Activated CD8-positive, alpha-beta T cell treated with anti-CD3 and anti-CD28 coated beads, Interleukin-2, amount 10 ng/mL, durations not matched to agents 7 days and 5 days (primary cell): ENCODE results near the gene RHOBTB1. TPM values are rescaled to one million over a fixed set of nuclear protein-coding genes. Genes with fewer than 3 reads are reported as not detected.

ENCODE experiments used
- ATAC-seq: fragments of 150-1000 bp; cut with Tn5 transposase; one replicate; pipeline ENCODE4 v1.10.0; 2021; ENCODE audit warnings: moderate library complexity
- CTCF ChIA-PET: fragments of 350-600 bp; sonication (Branson Sonifier 250); formaldehyde crosslinking; loops from one replicate; lab custom pipeline; 2021; ENCODE audit warnings: antibody characterized with exemption; lab: Charles Lee
- POLR2A ChIA-PET: fragments of 350-600 bp; sonication (Branson Sonifier 250); formaldehyde crosslinking; loops from one replicate; lab custom pipeline; 2021; ENCODE audit warnings: antibody characterized with exemption; lab: Charles Lee
- DNase-seq: peaks from one replicate; pipeline ENCODE4 v3.0.0-alpha.2; 2020
- H3K27ac Mint-ChIP-seq: one replicate; pipeline ENCODE4 v1.8.0; 2021; ENCODE audit warnings: mild to moderate bottlenecking, mixed read lengths
- H3K27me3 Mint-ChIP-seq: one replicate; pipeline ENCODE4 v1.8.0; 2021; ENCODE audit warnings: low read depth, mixed read lengths
- H3K36me3 Mint-ChIP-seq: one replicate; pipeline ENCODE4 v1.8.0; 2021; ENCODE audit warnings: low read depth, mixed read lengths
- H3K4me1 Mint-ChIP-seq: one replicate; pipeline ENCODE4 v1.8.0; 2021; ENCODE audit warnings: low read depth, mixed read lengths
- H3K4me3 Mint-ChIP-seq: one replicate; pipeline ENCODE4 v1.8.0; 2021; ENCODE audit warnings: mild to moderate bottlenecking, mixed read lengths
- H3K9me3 Mint-ChIP-seq: one replicate; pipeline ENCODE4 v1.8.0; 2022; ENCODE audit warnings: mixed read lengths; ENCODE audit not compliant: insufficient read depth
- total RNA-seq, 2 experiments: library from RNA; stranded (reverse); gene quantifications; one replicate each; pipeline ENCODE4 v1.2.3, GENCODE V29; 2021

RHOBTB1 gene
- total RNA-seq, 2 experiments from 2014 or later, result 0.05 TPM; not detected in 1

DNA sequence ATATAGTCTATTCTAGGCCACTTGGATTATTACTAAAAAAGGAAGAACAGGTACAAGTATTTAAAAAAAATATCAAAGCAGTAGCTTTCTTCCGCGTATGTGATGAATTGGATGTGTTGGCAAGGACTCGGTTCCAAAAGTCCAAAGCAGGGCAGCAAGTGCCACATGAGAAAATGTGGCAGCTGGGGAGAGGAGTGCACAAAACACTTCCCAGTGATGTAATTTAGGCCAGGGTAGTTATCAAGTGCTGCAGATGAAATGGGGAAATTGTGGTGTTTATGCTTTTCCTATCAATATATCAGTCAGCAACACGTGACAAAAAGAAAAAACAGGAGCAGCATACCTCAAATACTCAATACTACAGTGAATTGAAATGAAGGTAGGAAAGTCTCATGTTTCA, 7.0 kb downstream of the RHOBTB1 start:
- Mint-ChIP-seq H3K4me3 (no peak overlapping the region), H3K9me3 (no peaks in the 10 kb centered on the region), H3K4me1 (no peaks in the 10 kb centered on the region), H3K27me3 (peaks cover 28% of the 10 kb centered on the region), H3K27ac (no peak overlapping the region), H3K36me3 (no peaks in the 10 kb centered on the region)
- ChIA-PET CTCF (no interaction called here), POLR2A (no interaction called here)
- no peak for ATAC-seq
- no peak for DNase-seq

DNA sequence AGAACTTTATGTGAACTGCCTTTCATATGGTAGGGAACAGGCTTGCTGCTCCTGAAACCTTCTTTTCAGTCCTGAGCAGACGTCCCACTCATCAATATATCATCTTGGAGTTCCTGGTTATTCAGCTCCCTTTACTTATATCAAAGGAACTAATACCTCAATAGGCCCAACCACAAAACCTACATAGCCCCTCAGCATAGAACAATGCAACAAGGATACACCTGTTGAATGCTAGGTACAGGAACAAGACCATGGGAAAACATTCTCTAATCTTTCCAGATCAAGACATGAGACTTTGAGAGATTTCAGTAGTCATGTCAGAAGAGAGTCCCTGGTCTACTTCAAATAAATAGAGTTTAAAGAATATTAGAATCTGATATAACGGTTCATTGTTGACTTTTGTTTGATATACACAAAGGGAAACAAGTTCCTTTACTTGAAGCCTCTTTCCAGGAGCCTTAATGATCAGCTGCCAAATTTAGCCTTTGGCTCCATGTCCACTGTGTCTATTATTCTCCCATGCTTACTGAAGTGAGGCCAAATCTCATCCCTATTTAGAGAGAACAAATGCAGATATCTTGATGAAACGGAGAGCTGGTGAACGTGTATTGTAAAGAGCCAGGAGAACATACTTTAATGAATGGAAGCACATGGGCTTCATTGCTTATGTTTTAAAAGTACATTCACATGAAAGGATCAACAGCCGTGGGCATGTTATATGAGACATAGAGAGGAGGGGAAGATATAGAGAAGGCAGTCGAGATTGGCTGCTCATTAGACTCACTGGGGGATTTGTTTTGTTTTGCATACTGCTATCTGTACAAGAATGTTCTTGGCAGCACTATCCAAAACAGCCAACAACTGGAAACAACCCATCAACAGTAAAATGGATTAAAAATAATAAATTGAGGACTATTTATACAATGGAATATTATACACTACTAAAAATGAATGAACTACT, 9.5 kb downstream of the RHOBTB1 start:
- H3K4me1 Mint-ChIP-seq, result no peaks in the 10 kb centered on the region
- DNase-seq (no peak), ATAC-seq (no peak)
- H3K27ac Mint-ChIP-seq, result no peak overlapping the region
- no peaks in the 10 kb centered on the region for H3K36me3 Mint-ChIP-seq
- ChIA-PET CTCF (no interaction called here), POLR2A (no interaction called here)
- no peaks in the 10 kb centered on the region for H3K9me3 Mint-ChIP-seq
- H3K27me3 Mint-ChIP-seq, result peaks cover 20% of the 10 kb centered on the region
- no peak overlapping the region for H3K4me3 Mint-ChIP-seq

DNA sequence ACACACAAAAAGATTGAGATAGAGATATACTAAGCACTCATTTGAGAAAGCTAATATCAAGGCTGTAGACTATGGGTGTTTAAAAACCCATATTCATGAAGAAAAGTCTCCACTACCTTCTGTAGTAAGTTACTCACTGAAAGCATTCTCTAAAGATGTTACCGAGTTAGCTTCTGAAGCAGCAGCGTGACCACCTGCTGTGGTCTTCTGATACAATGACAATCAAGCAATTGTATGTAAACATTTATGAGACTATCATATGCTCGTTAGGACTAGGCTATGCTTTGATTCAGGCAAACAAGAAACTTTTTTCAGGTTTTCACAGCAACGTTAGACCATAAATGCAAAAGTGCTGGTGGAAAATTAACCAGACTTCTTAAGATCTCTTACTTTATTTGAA, 11.2 kb downstream of the RHOBTB1 start:
- CTCF ChIA-PET, result no interaction called here
- H3K36me3 Mint-ChIP-seq, result no peaks in the 10 kb centered on the region
- H3K4me1 Mint-ChIP-seq, result no peaks in the 10 kb centered on the region
- peaks cover 7% of the 10 kb centered on the region for H3K27me3 Mint-ChIP-seq
- no peak overlapping the region for H3K4me3 Mint-ChIP-seq
- H3K27ac Mint-ChIP-seq, result no peak overlapping the region
- H3K9me3 Mint-ChIP-seq, result no peaks in the 10 kb centered on the region
- POLR2A ChIA-PET, result interaction anchor here (0.8 kb wide), 1 partner anchor 10 kb away, joined by 5 read pairs; no protein-coding TSS in a partner anchor
- no peak for DNase-seq
- ATAC-seq, result no peak

DNA sequence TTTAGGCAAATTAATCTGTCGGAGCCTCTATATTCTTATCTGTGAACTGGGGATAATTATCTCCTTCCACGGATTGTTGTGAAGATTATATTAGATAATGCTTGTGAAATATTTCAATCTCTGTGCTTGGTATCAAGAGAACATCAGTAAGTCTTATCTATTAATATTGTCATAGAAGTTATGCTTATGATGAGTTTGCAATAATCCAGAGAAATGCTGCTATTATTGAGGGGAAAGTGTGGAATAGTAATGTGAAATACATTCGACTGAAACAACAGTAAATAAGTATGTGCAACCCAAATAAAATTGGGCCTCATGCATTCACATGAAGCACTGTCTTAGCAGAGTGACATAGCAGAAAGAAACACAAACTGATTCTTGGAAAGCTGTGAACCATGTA, 13.7 kb downstream of the RHOBTB1 start:
- Mint-ChIP-seq H3K36me3 (no peaks in the 10 kb centered on the region), H3K27me3 (peaks cover 2% of the 10 kb centered on the region), H3K4me1 (no peaks in the 10 kb centered on the region), H3K9me3 (no peaks in the 10 kb centered on the region), H3K4me3 (no peak overlapping the region), H3K27ac (no peak overlapping the region)
- DNase-seq (no peak), ATAC-seq (no peak)
- POLR2A ChIA-PET, result no interaction called here
- CTCF ChIA-PET, result no interaction called here

DNA sequence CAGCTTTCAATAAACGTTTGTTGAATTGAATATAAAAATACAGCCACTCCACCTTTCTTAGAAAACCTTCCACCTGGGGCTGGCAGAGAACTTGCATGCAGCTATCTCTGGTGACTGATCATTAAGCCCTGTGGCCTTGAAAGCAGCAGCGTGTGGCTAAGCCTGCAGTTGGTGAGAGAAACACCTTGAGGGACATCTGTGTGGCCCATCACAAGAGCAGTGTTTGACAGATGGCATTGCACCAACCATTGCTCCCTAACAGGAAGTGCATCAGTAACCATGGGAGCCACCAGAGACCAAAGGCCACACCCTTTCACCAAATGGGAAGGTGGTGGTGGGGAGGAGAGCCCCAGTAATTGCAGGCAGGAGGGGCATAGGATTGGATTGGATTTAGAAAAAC, 22.4 kb downstream of the RHOBTB1 start:
- POLR2A ChIA-PET, result no interaction called here
- H3K4me1 Mint-ChIP-seq, result no peaks in the 10 kb centered on the region

DNA sequence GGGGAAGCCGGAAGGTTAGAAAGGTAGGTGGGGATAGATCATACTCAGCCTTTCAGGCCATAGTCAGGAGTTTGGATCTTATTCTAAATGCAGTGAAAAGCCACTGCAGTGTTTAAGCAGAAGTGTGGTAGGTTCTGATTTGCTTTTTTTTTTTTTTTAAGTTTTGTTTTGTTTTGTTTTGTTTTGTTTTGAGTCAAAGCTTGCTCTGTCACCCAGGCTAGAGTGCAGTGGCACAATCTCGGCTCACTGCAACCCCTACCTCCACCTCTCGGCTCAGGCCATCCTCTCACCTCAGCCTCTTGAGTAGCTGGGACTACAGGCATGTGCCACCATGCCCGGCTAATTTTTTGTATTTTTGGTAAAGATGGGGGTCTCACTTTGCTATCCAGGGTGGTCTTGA, 23.5 kb downstream of the RHOBTB1 start:
- POLR2A ChIA-PET, result no interaction called here
- H3K27me3 Mint-ChIP-seq, result no peaks in the 10 kb centered on the region
- no peak overlapping the region for H3K4me3 Mint-ChIP-seq
- DNase-seq (no peak), ATAC-seq (no peak)
- no peaks in the 10 kb centered on the region for H3K4me1 Mint-ChIP-seq
- CTCF ChIA-PET, result no interaction called here
- no peaks in the 10 kb centered on the region for H3K36me3 Mint-ChIP-seq
- no peak overlapping the region for H3K27ac Mint-ChIP-seq
- H3K9me3 Mint-ChIP-seq, result no peaks in the 10 kb centered on the region

More for the DNA sequence above, 22.4 kb downstream of the RHOBTB1 start:
- H3K4me3 Mint-ChIP-seq, result no peak overlapping the region
- H3K27me3 Mint-ChIP-seq, result no peaks in the 10 kb centered on the region
- no peak for ATAC-seq
- CTCF ChIA-PET, result no interaction called here
- H3K36me3 Mint-ChIP-seq, result no peaks in the 10 kb centered on the region
- H3K27ac Mint-ChIP-seq, result no peak overlapping the region
- DNase-seq, result no peak
- no peaks in the 10 kb centered on the region for H3K9me3 Mint-ChIP-seq

DNA sequence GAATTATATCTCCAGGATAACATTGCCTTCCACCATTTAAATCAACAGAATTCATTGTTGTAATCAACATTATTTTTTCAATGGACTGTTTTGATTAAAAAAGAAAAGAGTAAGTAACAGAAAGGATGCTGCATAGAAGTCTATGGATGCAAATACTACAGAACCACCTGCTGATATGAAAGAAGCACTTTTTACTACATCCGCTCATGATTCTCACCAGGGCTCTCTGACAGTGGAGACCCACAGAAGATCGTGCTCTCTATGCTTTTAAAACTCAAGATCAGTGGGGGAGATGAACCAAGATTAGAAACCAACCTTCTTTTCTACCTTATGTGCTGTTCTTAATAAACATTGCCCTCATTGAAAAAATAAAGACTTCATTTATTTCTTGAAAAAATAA, 24.4 kb downstream of the RHOBTB1 start:
- ChIA-PET CTCF (no interaction called here), POLR2A (no interaction called here)
- Mint-ChIP-seq H3K27ac (no peak overlapping the region), H3K4me1 (no peaks in the 10 kb centered on the region), H3K4me3 (no peak overlapping the region), H3K9me3 (no peaks in the 10 kb centered on the region), H3K27me3 (no peaks in the 10 kb centered on the region), H3K36me3 (no peaks in the 10 kb centered on the region)
- DNase-seq (no peak), ATAC-seq (no peak)

DNA sequence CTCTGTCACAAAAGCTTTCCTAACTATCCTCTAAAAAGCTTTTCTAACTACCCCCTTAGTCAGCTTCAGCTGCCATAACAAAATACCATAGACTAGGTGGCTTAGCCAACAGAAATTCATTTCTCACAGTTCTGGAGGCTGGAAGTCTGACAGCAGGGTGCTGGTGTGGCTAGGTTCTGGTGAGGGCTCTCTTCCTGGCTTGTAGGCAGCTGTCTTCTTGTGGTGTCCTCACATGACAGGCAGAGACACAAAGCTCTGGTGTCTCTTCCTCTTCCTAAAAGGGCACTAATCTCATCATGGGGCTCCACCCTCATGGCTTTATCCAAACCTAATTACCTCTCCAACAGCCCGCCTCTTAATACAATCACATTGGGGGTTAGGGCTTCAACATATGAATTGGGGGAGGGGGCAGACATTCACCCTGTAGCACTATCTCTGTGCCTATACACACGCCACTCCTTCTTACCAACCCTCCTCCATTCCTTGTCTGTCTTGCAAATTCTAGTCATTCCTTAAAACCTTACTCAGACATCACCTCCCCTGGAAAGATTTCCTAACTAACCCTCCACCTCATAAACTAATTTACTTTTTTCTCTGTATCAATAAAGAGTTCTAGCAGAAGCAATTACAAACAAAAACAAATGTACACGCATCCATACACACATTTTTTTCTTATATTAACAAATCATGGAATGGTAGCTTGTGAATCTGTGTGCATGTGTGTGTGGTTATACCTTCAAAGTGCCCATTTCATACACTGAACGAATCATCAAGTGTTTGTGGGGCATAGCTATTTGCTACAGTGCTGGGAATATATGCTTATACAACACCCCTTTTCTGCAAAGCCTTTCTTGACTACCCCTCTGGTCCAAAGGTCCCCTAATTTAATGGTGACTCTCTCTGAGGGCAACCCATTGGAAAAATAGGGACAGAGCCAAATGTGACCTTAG, 26.4 kb downstream of the RHOBTB1 start:
- Mint-ChIP-seq H3K36me3 (no peaks in the 10 kb centered on the region), H3K27me3 (peaks cover 2% of the 10 kb centered on the region), H3K9me3 (no peaks in the 10 kb centered on the region), H3K4me3 (no peak overlapping the region), H3K4me1 (no peaks in the 10 kb centered on the region), H3K27ac (no peak overlapping the region)
- ChIA-PET POLR2A (no interaction called here), CTCF (no interaction called here)
- no peak for DNase-seq
- ATAC-seq, result no peak

DNA sequence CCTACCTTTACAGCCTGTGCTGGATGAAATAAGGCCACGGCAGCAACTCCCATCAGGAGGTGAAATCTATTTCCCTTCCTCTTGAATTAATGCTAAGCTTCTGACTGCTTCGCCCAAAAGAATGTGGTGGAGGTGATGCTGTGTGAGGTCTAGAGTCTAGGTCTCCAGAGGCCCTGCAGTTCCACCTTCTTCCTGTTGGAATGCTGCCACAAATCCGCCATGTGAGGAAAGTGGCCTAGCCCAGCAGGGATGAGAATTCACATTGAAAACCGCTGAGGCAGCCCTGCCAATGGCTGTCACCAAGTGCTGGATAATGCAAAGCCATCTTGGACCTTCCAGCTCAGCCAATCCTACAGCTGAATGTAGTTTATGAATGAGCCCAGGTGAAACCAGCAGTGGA, 28.0 kb downstream of the RHOBTB1 start:
- Mint-ChIP-seq H3K27me3 (peaks cover 5% of the 10 kb centered on the region), H3K27ac (no peak overlapping the region), H3K9me3 (no peaks in the 10 kb centered on the region), H3K4me1 (peaks cover 4% of the 10 kb centered on the region), H3K36me3 (no peaks in the 10 kb centered on the region), H3K4me3 (no peak overlapping the region)
- ChIA-PET POLR2A (no interaction called here), CTCF (no interaction called here)
- no peak for DNase-seq
- no peak for ATAC-seq

DNA sequence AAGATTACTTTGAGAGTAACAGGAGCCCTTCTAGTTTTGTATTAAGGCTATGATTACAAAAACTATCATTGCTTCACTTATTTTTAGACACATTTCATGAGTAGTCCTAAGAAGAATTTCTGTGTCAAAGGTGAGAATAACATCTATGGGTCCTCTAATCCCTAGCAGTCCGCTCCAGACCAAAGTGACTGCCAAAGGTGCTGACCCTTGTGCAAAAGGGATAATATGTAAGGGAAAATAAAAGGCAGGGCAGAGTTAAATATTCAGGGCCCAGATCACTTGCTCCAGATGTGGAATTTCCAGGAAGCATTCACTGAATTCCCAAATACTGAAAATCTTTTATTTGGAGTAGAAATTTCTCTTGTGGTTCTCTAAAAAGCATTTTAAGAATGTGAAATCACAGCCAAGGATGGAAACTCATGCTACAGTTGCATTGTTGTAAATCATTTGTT, 29.3 kb downstream of the RHOBTB1 start:
- ChIA-PET CTCF (no interaction called here), POLR2A (interaction anchor here (0.6 kb wide), 1 partner anchor 29 kb away, joined by 3 read pairs; no protein-coding TSS in a partner anchor)
- Mint-ChIP-seq H3K4me1 (peaks cover 10% of the 10 kb centered on the region), H3K9me3 (no peaks in the 10 kb centered on the region), H3K36me3 (no peaks in the 10 kb centered on the region), H3K4me3 (no peak overlapping the region), H3K27ac (no peak overlapping the region), H3K27me3 (peaks cover 5% of the 10 kb centered on the region)
- no peak for DNase-seq
- ATAC-seq, result no peak

DNA sequence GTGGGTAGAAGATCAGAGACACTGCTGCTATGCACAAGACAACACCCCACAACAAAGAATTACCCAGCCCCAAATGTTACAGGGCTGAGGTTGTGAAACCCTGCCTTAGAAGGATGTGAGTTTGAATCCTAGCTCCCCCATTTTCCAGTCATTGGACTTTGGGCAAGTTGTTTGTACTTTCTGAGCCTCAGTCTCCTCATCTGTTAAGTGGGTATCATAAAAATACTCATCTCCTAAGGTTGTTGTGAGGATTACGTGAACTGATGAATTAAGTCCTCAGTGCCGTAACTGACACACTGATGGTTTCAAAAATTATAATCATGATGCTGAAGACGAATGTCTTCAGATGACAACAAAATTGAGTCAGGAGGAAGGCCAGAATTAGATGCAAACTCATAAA, 30.3 kb downstream of the RHOBTB1 start:
- no peaks in the 10 kb centered on the region for H3K36me3 Mint-ChIP-seq
- CTCF ChIA-PET, result no interaction called here
- no peak overlapping the region for H3K4me3 Mint-ChIP-seq
- DNase-seq (no peak), ATAC-seq (no peak)
- H3K9me3 Mint-ChIP-seq, result no peaks in the 10 kb centered on the region
- peaks cover 5% of the 10 kb centered on the region for H3K27me3 Mint-ChIP-seq
- POLR2A ChIA-PET, result no interaction called here
- no peak overlapping the region for H3K27ac Mint-ChIP-seq
- H3K4me1 Mint-ChIP-seq, result peaks cover 10% of the 10 kb centered on the region

DNA sequence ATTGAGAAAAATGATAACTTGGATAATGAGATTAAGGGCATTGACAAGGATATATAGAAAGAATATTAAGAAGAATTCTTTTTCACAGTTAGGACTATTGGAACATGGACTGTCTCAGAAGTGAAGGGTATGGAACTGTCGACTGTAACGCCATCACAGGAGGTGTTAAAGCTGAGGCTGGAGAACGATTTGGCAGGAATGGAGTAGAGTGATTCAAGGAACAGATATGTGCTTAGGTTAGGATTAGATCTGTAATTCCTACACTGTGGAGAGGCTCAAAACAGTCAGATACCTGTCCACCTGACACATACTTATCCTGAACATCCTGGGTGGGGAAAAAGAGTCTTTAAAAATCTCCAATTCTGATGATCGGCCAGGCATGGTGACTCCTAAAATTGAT, 30.9 kb downstream of the RHOBTB1 start:
- POLR2A ChIA-PET, result no interaction called here
- H3K9me3 Mint-ChIP-seq, result no peaks in the 10 kb centered on the region
- H3K27ac Mint-ChIP-seq, result no peak overlapping the region
- peaks cover 5% of the 10 kb centered on the region for H3K27me3 Mint-ChIP-seq
- DNase-seq (no peak), ATAC-seq (no peak)
- no peaks in the 10 kb centered on the region for H3K36me3 Mint-ChIP-seq
- H3K4me3 Mint-ChIP-seq, result no peak overlapping the region
- CTCF ChIA-PET, result no interaction called here
- peaks cover 10% of the 10 kb centered on the region for H3K4me1 Mint-ChIP-seq
